Measurements from ENCODE around the gene PERM1.
A peak's percentile ranks its signal among the peaks of the same experiment; 100 is the strongest.
"Not testable (repeated sequence)": the region's sequence is repeated elsewhere in the genome, so short reads cannot be mapped to it uniquely, and the experiment has no call there.

The PERM1 gene

DNA sequence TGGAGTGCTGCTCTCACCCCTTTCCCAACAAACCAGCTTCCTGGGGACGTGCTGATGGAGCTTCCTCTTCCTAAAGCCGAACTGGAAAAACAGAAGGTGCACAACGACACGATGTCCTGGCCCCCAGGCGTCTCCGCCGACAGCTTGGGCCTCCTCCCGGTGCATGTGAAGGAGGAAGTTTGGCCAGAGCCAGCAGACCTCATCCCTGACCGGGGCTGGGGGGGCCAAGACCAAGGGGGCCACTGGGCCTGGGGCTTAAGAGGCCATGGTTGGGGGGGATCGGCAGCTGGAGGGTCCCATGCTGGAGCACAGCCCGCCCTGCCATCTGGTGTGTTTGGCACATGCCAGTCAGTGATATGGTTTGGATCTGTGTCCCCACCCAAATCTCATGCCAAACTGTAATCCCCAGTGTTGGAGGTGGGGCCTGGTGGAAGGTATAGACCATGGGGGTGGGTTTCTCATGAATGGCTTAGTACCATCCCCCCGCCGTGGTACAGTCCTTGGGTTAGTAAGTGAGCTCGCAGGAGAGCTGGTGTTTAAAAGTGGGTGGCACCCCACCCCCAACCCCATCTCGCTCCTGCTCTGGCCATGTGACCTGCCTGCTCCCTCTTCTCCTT is 11.6 kb upstream of the PERM1 start:
- Histone ChIP-seq H3K36me3 (replicated peaks) (no peaks in the 10 kb centered on the region), H3K27ac (no peak overlapping the region), H3K27me3 (replicated peaks) (no peaks in the 10 kb centered on the region), H3K4me3 (ENCODE audit: low read depth, low read length) (no peak overlapping the region)
- TF ChIP-seq, protein P1, sequence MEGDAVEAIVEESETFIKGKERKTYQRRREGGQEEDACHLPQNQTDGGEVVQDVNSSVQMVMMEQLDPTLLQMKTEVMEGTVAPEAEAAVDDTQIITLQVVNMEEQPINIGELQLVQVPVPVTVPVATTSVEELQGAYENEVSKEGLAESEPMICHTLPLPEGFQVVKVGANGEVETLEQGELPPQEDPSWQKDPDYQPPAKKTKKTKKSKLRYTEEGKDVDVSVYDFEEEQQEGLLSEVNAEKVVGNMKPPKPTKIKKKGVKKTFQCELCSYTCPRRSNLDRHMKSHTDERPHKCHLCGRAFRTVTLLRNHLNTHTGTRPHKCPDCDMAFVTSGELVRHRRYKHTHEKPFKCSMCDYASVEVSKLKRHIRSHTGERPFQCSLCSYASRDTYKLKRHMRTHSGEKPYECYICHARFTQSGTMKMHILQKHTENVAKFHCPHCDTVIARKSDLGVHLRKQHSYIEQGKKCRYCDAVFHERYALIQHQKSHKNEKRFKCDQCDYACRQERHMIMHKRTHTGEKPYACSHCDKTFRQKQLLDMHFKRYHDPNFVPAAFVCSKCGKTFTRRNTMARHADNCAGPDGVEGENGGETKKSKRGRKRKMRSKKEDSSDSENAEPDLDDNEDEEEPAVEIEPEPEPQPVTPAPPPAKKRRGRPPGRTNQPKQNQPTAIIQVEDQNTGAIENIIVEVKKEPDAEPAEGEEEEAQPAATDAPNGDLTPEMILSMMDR (IDR thresholded peaks at IDR 0.05; ENCODE audit: low read depth, low read length, missing control alignments): no peak
- in situ Hi-C loops (cut with HindIII; ENCODE audit: low pct_ligation_motif_present, low sequenced_read_pairs): no loop called here
- DNase-seq: no peak

DNA sequence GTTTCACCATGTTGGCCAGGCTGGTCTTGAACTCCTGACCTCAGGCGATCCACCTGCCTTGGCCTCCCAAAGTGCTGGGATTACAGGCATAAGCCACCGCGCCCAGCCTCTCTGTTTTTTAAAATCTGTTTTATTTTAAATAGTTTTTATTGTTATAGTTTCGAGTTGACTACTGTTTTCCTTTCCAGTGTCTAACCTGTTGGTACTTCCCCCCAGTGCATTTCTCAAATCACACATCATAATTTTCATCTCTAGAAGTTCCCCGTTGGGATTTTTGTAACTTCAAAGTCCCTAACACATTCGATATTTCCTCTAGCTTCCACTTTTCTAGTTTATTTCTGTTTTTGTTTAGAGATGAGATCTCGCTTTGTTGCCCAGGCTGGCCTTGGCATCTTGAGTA is 10.5 kb upstream of the PERM1 start:
- Histone ChIP-seq H3K27ac (no peak overlapping the region), H3K4me3 (ENCODE audit: low read depth, low read length) (no peak overlapping the region), H3K36me3 (replicated peaks) (no peaks in the 10 kb centered on the region), H3K27me3 (replicated peaks) (no peaks in the 10 kb centered on the region)
- no peak for DNase-seq
- in situ Hi-C loops (cut with HindIII; ENCODE audit: low pct_ligation_motif_present, low sequenced_read_pairs): no loop called here
- TF ChIP-seq, protein P1 (IDR thresholded peaks at IDR 0.05; ENCODE audit: low read depth, low read length, missing control alignments): no peak

DNA sequence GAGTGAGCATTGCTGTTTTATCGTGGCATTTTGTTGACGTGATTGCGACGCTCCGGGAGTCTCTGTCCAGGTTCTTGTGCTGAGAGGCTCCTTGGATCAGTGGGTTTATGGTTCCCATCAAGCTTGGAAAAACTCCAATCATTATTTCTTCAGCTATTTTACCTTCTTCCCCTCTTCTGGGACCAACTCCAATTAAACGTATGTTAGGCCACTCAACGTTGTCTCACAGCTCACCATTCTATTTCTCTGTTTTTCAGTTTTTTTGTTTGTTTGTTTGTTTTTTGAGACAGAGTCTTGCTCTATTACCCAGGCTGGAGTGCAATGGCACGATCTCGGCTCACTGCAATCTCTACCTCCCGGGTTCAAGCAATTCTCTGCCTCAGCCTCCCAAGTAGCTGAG is 10.0 kb upstream of the PERM1 start:
- H3K36me3 ChIP-seq (replicated peaks): no peaks in the 10 kb centered on the region
- in situ Hi-C loops (cut with HindIII; ENCODE audit: low pct_ligation_motif_present, low sequenced_read_pairs): no loop called here
- no peak overlapping the region for H3K4me3 ChIP-seq (ENCODE audit: low read depth, low read length)
- TF ChIP-seq, protein P1 (IDR thresholded peaks at IDR 0.05; ENCODE audit: low read depth, low read length, missing control alignments): no peak
- H3K27me3 ChIP-seq (replicated peaks): no peaks in the 10 kb centered on the region
- DNase-seq: no peak
- no peak overlapping the region for H3K27ac ChIP-seq

DNA sequence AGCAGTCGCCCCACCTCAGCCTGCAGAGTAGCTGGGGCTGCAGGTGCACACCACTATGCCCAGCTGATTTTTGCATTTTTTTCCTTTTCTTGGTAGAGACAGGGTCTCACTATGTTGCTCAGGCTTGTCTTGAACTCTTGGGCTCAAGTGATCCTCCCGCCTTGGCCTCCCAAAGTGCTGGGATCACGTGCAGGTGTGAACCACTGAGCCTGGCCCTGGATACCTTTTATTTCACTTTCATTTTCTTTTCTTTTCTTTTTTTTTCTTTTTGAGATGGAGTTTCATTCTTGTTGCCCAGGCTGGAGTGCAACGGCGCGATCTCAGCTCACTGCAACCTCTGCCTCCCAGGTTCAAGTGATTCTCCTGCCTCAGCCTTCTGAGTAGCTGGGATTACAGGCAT is 9.4 kb upstream of the PERM1 start:
- DNase-seq; in situ Hi-C loops (cut with HindIII; ENCODE audit: low pct_ligation_motif_present, low sequenced_read_pairs); H3K36me3 ChIP-seq (replicated peaks); H3K27me3 ChIP-seq (replicated peaks); H3K27ac ChIP-seq; H3K4me3 ChIP-seq (ENCODE audit: low read depth, low read length): not testable (repeated sequence)

DNA sequence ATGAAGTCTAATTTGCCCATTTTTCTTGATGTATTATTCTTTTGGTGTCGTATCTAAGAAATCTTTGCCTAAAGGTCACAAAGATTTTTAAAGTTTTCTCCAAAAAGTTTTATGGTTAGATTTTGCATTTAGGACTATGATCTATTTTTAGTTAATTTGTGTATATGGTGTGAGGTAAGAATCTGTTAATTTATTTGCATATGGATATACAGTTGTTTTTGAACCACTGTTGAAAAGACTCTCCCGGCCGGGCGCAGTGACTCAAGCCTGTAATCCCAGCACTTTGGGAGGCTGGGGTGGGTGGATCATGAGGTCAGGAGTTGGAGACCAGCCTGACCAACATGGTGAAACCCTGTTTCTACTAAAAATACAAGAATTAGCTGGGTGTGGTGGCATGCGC is 6.2 kb upstream of the PERM1 start:
- in situ Hi-C loops (cut with HindIII; ENCODE audit: low pct_ligation_motif_present, low sequenced_read_pairs); H3K27me3 ChIP-seq (replicated peaks); DNase-seq; H3K4me3 ChIP-seq (ENCODE audit: low read depth, low read length); H3K27ac ChIP-seq; H3K36me3 ChIP-seq (replicated peaks): not testable (repeated sequence)

DNA sequence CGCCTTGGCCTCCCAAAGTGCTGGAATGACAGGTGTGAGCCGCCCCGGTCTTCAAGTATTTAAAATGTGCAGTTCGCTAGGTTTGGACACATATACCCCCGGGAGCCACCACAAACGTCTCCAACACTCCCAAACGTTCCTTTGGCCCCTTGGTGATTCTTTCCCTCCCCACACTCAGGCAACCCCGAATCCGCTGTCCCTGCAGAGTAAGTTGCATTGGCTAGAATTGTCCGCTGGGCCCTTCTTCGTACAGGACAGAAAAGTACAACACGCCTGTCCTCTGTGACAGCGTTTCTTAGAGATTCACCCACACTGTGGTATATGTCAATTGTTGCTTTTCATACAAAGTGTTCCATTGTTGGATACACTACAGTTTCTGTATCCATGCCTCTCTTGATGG is 3.2 kb upstream of the PERM1 start:
- in situ Hi-C loops (cut with HindIII; ENCODE audit: low pct_ligation_motif_present, low sequenced_read_pairs): no loop called here
- DNase-seq: no peak
- Histone ChIP-seq H3K27ac (no peak overlapping the region), H3K36me3 (replicated peaks) (no peaks in the 10 kb centered on the region), H3K27me3 (replicated peaks) (peaks cover 3% of the 10 kb centered on the region), H3K4me3 (ENCODE audit: low read depth, low read length) (no peak overlapping the region)
- TF ChIP-seq, protein P1 (IDR thresholded peaks at IDR 0.05; ENCODE audit: low read depth, low read length, missing control alignments): no peak

DNA sequence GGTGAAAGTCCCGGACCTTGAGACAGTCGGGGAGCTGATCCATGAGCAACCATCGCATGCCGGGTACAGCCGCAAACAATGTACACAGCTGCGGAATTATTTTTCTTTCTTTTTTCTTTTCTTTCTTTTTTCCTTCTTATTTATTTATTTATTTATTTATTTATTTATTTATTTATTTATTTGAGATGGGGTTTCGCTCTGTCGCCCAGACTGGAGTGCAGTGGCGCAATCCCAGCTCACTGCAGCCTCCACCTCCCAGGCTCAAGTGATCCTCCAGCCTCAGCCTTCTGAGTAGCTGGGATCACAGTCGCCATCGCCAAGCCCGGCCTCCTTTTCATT is 2.6 kb upstream of the PERM1 start:
- H3K36me3 ChIP-seq (replicated peaks): no peaks in the 10 kb centered on the region
- peaks cover 3% of the 10 kb centered on the region for H3K27me3 ChIP-seq (replicated peaks)
- TF ChIP-seq, protein P1 (IDR thresholded peaks at IDR 0.05; ENCODE audit: low read depth, low read length, missing control alignments): no peak
- DNase-seq: no peak
- H3K4me3 ChIP-seq (ENCODE audit: low read depth, low read length): peak overlapping the region; percentile 9
- in situ Hi-C loops (cut with HindIII; ENCODE audit: low pct_ligation_motif_present, low sequenced_read_pairs): no loop called here
- H3K27ac ChIP-seq: no peak overlapping the region
